GM18526 (cell line): ENCODE data around the gene RYR3.

Experiments
- POLR2A ChIP-seq: IDR thresholded peaks from 3 replicates; pipeline ENCODE4 v1.6.1; 2011; ENCODE audit not compliant: insufficient read length; ENCODE audit errors: extremely low read depth

Gene RYR3

DNA sequence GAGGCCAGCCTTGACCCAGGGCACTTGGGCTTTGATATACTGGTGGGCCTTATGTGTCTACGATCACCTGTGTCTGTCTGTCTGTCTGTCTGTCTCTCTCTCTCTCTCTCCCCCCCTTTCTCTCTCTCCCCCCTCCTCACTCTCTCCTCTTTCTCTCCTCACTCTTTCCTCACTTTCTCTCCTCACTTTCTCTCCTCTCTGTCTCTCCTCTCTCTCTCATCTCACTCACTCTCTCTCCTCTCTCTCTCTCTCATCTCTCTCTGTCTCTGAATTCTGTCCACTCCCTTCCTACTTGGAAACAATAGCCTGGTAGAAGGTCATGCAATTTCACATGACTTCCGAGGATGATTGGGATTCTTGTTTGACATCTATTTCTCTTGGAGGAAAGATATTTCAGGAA, 388.4 kb downstream of the RYR3 start:
- TF ChIP-seq POLR2A: no peak

- TF ChIP-seq POLR2A: no peak
Measured at GRCh38 chr15:33699691-33700447, 389.1 kb downstream of the RYR3 start.

DNA sequence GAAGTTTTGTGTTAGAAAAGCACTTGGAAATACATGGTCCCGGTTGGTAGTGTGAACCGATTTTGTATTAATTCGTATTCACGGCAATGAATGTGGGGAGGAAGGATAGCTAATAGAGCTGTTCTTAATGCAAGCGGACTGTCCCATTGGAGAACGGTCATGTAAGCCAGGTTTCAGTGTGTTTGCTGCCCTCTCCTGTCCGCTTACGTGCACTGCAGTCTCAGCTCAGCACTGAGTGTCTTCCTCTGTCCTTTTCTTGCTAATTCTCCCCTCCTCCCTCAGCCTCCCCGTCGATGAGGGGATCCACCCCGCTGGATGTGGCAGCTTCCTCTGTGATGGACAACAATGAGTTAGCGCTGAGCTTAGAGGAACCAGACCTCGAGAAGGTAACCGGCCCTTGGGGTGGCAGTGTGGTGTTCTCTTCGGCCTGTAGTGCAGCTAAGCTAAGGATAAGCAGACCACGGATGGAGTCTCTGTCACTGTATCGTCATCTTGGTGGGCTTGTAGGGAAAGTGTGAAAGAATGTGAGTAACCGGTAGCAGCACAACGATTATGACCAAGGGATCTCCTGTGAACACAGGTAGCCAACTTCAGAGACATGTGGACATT, 390.0 kb downstream of the RYR3 start:
- no peak for TF ChIP-seq POLR2A

- TF ChIP-seq POLR2A: no peak
Measured at GRCh38 chr15:33701304-33701696, 390.5 kb downstream of the RYR3 start.

DNA sequence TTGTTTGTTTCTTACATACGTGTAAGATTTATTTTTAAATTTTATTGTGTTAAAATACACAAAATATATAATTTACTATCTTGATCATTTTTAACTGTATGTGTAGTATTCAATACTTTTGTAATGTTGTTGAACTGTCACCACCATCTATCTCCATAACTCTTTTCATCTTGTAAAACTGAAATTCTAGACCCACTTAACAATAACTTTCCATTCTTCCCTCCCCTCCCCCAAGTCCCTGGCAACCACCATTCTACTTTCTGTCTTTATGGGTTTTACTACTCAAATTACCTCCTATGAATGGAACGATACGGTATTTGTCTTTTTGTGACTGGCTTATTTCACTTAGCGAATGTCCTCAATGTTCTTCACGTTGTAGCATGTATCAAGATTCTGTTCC, 395.4 kb downstream of the RYR3 start:
- no peak for TF ChIP-seq POLR2A

DNA sequence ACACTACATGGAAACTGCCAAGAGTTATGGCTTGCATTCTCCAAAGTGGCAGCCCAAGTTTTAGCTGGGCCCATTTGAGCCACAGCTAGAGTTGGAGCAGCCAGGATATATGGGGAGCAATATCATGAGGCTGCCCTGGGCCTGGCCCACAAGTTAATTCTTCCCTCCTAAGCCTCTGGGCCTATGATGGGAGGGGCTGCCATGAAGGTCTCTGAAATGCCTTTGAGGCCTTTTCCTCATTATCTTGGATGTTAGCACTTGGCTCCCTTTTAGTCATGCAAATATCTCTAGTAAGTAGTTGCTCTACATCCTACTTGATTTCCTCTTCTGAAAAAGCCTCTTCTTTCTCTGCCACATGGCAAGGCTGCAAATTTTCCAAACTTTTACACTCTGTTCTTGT, 400.0 kb downstream of the RYR3 start:
- no peak for TF ChIP-seq POLR2A

DNA sequence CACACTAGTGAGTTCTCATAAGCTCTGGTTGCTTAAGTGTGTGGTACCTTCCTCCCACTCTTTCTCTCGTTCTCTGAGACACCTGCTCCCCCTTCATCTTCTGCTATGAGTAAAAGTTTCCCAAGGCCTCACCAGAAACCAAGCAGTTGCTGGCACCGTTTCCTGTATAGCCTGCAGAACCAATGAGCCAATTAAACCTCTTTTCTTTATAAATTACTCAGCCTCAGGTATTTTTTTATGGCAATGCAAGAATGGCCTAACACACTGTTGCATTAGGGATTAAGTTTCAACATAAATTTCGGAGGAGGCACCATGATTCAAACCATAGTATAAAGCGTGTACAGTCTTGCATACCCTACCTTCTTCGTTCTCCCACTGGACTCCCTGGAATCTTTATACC, 405.3 kb downstream of the RYR3 start:
- no peak for TF ChIP-seq POLR2A

- no peak for TF ChIP-seq POLR2A
Measured at GRCh38 chr15:33720952-33721351, 410.2 kb downstream of the RYR3 start.

DNA sequence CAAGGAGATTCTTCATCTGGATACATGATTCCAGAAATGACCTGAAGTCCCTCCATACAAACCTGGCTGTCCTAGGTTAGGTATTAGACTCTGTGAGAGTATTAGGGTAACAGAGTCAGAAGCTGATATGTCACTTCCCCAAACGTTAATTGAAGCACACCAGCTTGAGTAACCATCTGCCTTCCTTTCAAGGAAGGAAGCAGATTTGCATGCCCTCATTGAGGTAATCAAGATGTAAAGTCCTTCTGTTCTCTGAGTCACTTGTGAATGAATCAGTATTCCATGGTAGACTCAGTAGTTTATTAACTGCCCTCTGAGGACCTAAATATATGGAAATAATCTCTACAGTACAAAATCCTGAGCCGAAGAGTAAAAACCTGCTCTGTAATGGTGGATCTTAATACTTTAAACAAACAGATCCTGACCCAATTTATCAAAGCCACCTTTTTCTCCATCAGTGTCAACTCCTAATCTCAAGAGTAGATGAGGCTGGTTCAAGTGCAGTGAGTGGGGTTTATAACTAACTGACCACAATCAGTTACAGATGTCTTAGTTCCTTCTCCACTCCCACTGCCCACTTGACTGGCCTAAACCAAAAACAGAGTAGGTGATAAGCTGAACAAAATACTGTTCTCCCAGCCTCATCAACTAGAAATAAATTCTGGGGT, 411.4 kb downstream of the RYR3 start:
- no peak for TF ChIP-seq POLR2A

DNA sequence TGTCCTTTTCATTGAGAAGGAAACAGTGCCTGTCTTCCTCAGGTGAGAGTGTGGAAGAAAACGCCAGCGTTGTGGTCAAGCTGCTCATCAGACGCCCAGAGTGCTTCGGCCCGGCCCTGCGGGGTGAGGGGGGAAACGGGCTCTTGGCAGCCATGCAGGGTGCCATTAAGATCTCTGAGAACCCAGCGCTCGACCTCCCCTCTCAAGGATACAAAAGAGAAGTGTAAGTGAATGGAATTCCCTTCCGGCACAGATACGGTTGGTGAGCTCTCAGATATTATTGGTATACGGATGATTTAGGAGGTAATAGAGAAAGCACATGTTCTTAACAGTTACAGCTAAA, 411.9 kb downstream of the RYR3 start:
- TF ChIP-seq POLR2A: no peak

DNA sequence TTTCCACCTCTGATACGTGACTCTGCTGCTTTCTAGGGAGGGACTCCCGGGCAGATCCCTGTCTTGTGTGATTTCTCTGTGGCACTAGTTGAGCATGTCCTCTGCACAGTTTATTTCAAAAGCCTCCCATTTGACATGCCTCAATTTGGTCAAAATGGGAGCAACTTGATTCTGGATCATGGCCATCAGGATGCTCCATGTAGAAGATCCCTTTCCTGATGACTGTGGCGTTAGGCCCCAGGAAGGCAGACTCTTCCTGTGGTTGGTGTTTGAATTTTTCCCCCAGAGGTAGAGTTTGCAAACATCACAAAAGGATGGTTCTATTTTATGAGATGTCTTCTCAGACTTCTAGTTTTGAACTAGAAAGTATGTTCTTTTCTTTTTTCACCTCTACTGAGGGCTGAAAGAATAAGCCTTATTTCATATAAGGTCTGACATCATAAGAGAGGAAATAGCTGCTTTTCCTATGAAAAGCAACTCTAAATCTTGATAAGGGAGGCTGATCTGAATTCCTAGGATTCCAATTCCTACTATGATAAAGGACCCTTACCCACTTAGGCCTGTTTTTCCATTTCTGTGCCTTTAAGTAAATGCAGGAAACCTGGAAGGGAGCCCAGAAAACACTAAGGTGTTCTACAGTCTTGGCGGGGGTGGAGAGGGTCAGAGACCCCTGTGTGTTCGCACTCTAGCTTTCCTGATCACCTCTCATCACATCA, 413.7 kb downstream of the RYR3 start:
- TF ChIP-seq POLR2A: no peak

GRCh38 chr15:33729653-33730052, 418.9 kb downstream of the RYR3 start:
- TF ChIP-seq POLR2A: no peak

DNA sequence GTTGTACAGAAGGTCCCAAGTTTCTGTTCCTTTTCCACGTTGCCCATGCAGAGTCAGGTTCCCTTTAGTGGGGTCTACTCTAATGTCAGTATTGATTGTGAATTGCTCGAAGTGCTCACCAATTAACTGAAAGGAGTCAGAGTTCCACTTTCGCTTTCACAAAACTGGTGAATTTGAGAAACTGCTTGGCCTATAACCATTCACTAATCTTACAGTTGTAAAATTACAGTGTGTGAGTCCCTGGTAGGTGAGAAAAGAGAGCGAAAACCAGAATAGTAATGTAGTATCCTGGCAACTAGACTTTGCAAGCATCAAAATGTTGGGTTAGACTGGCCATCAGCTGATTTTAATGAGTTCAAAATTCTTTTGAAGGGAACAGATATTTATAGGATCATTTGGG, 420.0 kb downstream of the RYR3 start:
- TF ChIP-seq POLR2A: no peak

DNA sequence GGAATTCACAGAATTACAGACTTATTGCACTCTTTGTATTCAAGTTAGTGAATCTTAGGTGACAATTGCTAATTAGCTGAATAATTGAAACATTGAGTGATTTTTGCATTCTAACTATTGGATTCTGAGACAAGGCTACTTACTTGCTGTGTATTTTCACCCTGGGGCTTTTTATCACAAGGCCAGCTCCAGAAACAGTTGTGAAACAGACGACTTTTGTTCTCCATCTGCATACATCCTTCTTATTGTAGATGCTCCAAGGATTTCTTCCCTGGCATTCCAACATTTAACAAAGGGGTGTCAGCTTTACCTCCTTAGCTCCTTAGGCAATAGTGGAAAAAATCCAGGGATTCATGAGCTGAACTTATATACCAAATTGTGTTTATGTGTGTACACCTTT, 424.4 kb downstream of the RYR3 start:
- no peak for TF ChIP-seq POLR2A

GRCh38 chr15:33735637-33736247, 425.0 kb downstream of the RYR3 start:
- no peak for TF ChIP-seq POLR2A
